ENCODE results near the gene CDX1.

CDX1 gene

DNA sequence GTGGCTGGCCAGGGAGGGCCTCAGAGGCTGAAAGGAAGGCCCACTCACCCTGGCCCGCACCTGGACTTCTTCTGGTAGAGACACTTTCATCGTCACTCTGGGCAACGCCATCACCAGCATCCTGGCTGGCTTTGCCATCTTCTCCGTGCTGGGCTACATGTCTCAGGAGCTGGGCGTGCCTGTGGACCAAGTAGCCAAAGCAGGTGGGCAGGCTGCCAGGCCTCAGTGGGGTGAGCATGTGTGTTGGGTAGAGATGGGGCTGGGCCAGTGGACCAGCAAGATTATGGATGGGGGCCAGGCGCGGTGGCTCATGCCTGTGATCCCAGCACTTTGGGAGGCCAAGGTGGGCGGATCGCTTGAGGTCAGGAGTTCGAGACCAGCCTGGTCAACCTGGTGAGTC, 35.9 kb downstream of the CDX1 start:
- Histone ChIP-seq H3K9me3 (no peaks in the 10 kb centered on the region), H3K36me3 (no peaks in the 10 kb centered on the region), H3K27me3 (no peaks in the 10 kb centered on the region), H3K4me1 (no peaks in the 10 kb centered on the region), H3K4me3 (ENCODE audit: low read depth, low read length) (no peak overlapping the region)
- TF ChIP-seq, protein P1, sequence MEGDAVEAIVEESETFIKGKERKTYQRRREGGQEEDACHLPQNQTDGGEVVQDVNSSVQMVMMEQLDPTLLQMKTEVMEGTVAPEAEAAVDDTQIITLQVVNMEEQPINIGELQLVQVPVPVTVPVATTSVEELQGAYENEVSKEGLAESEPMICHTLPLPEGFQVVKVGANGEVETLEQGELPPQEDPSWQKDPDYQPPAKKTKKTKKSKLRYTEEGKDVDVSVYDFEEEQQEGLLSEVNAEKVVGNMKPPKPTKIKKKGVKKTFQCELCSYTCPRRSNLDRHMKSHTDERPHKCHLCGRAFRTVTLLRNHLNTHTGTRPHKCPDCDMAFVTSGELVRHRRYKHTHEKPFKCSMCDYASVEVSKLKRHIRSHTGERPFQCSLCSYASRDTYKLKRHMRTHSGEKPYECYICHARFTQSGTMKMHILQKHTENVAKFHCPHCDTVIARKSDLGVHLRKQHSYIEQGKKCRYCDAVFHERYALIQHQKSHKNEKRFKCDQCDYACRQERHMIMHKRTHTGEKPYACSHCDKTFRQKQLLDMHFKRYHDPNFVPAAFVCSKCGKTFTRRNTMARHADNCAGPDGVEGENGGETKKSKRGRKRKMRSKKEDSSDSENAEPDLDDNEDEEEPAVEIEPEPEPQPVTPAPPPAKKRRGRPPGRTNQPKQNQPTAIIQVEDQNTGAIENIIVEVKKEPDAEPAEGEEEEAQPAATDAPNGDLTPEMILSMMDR (IDR thresholded peaks at IDR 0.05; ENCODE audit: low read depth, low read length): no peak
- no peak for DNase-seq

DNA sequence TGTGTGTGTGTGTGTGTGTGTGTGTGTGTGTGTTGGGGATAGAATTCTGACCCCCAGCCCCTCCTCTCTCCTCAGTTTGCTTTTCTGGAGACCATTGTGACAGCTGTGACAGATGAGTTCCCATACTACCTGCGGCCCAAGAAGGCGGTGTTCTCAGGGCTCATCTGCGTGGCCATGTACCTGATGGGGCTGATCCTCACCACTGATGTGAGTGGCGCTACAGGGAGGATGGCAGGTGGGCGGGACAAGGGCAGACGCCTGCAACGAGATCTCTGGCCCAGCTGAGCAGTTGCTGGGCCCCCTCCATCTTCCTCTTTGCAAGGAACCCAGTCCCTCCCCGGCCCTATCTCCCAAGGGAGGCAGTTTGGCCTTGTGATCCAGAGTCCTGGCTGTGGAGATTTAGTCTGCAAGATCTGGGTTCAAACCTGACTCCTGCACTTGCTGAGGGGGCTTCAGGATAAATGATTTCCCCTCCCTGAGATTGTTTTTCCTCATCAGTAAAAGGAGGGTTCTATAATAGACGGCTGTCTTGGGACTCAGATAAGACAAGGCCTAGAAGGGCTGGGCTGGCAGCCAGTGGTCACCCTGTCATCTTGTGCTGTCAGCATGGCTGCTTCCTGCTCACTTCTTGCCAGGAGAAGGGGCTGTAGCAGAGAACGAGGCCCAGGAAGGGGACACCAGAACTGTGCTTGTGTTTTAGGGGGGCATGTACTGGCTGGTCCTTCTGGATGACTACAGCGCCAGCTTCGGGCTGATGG, 37.4 kb downstream of the CDX1 start:
- H3K27me3 ChIP-seq: no peaks in the 10 kb centered on the region
- no peak for DNase-seq
- no peaks in the 10 kb centered on the region for H3K36me3 ChIP-seq
- TF ChIP-seq, protein P1 (IDR thresholded peaks at IDR 0.05; ENCODE audit: low read depth, low read length): no peak
- H3K4me3 ChIP-seq (ENCODE audit: low read depth, low read length): no peak overlapping the region
- no peaks in the 10 kb centered on the region for H3K9me3 ChIP-seq
- no peaks in the 10 kb centered on the region for H3K4me1 ChIP-seq

DNA sequence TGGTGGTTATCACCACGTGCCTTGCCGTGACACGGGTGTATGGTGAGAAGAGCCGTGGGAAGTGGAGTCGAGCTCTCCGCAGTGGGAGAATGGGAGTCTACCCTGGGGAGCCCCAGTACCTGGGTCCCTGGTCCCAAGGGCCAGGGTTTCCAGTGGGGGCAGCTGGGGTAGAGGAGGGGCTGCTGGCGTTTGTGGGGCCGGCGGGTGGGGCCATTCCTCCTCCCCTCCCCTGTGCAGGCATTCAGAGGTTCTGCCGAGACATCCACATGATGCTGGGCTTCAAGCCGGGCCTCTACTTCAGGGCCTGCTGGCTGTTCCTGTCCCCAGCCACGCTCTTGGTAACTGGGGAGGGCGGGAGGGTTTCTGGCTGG, 38.0 kb downstream of the CDX1 start:
- TF ChIP-seq, protein P1 (IDR thresholded peaks at IDR 0.05; ENCODE audit: low read depth, low read length): no peak
- Histone ChIP-seq H3K36me3 (no peaks in the 10 kb centered on the region), H3K4me3 (ENCODE audit: low read depth, low read length) (no peak overlapping the region), H3K4me1 (no peaks in the 10 kb centered on the region), H3K27me3 (no peaks in the 10 kb centered on the region), H3K9me3 (no peaks in the 10 kb centered on the region)
- DNase-seq: no peak

DNA sequence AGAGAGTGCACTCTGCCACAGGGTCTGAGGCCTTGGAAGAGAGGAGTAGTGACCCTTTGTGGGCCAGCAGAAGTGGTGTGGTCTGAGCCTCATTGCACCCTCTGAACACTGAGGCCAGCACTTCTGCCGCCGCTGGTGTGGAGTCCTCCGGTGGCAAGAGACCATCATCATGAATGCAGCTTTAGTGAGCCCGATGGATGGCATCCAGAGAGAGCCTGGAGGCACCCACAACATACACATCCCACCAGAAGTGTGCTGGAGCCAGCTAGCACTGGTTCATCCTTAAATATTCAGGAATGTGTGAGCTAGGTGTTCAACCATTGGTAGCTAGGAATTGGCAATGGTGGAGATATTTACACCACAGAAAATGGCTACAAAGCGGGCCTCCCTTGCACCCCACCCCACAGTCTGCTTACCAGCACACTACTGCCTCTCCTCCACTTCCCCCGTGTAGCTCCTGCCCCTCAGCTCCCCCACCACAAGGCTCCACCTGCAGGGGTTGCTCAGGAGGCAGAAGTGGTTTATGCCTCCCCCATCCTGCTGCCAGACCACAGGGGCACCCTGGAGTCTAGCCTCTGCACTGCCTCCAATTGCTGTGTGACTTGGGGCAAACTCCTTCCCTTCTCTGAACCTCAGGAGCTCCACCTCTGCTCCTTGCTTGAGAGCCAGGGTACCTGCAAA, 39.7 kb downstream of the CDX1 start:
- no peak overlapping the region for H3K4me3 ChIP-seq (ENCODE audit: low read depth, low read length)
- H3K9me3 ChIP-seq: no peaks in the 10 kb centered on the region
- no peaks in the 10 kb centered on the region for H3K36me3 ChIP-seq
- no peak for DNase-seq
- TF ChIP-seq, protein P1 (IDR thresholded peaks at IDR 0.05; ENCODE audit: low read depth, low read length): no peak
- no peaks in the 10 kb centered on the region for H3K27me3 ChIP-seq
- no peaks in the 10 kb centered on the region for H3K4me1 ChIP-seq

DNA sequence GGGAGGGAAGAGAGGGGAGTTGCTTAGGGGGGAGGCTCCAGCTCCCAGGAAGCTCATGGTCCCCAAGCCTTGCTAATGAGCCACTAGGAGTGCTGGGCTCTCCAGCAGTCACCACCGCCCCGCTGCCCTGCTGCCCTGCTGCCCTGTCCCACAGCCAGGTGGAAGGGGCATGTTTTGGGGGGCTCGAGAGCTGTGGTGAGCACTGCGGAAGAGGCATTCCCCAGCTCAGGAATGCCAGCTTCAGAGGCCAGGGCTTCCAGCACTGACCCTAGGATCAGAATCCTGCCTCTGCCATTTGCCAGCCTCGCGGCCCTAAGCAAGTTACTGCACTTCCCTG, 40.2 kb downstream of the CDX1 start:
- no peaks in the 10 kb centered on the region for H3K27me3 ChIP-seq
- H3K9me3 ChIP-seq: no peaks in the 10 kb centered on the region
- no peak for DNase-seq
- H3K36me3 ChIP-seq: no peaks in the 10 kb centered on the region
- no peak overlapping the region for H3K4me3 ChIP-seq (ENCODE audit: low read depth, low read length)
- TF ChIP-seq, protein P1 (IDR thresholded peaks at IDR 0.05; ENCODE audit: low read depth, low read length): no peak
- H3K4me1 ChIP-seq: no peaks in the 10 kb centered on the region
